Heart left ventricle (tissue), 13 donors: ENCODE measurements around the gene PCGF1.

Source experiments
- POLR2A ChIP-seq, 2 donors: fragments of 450-650 bp; IDR thresholded peaks; one replicate each; pipeline ENCODE4 v1.6.1; 2017; ENCODE audit warnings: antibody characterized with exemption in 2 of 2, mild to moderate bottlenecking in 2 of 2, moderate library complexity in 2 of 2
- TF ChIP-seq, protein P1 (sequence below), 12 donors: fragments of 200-600 bp; sonication (generic) in 4 of 12; IDR thresholded peaks; one replicate each; pipeline versions ENCODE4 v1.5.0 to v1.8.0; 2018 to 2022; ENCODE audit warnings: antibody characterized with exemption in 12 of 12, mild to moderate bottlenecking in 5 of 12
- donor health status: ischemic (EF 13 %, LVEDD 7.1; RV severe dilation, severe dysfunction).
- donor health status: DM: no; HTN: yes; CAD: no.
- donor health status: DM: no; HTN: no; CAD: no.
- donor health status: ischemic (EF 25% LVEDD 6.9; RV normal size, moderate dysfunction).
- donor health status: ischemic (EF 25% LVEDD 5.7; RV mildly dilated, moderate dysfunction).
- donor health status: ischemic (EF 35%, LVEDD 5.7; RV mildly dilated, moderate dysfunction).
- donor health status: nonischemic (EF 11% LVEDD 7.7; RV severe dilation, severe dysfunction).
- donor health status: DM: yes; HTN: yes; CAD: no.
- donor health status: PGD.
- donor health status: ischemic (EF 29% LVEDD 5.4; RV normal size, mild dysfunction).
- donor health status: nonischemic (EF 23%, LVEDD 6.1; RV moderate dilation, normal function).

DNA sequence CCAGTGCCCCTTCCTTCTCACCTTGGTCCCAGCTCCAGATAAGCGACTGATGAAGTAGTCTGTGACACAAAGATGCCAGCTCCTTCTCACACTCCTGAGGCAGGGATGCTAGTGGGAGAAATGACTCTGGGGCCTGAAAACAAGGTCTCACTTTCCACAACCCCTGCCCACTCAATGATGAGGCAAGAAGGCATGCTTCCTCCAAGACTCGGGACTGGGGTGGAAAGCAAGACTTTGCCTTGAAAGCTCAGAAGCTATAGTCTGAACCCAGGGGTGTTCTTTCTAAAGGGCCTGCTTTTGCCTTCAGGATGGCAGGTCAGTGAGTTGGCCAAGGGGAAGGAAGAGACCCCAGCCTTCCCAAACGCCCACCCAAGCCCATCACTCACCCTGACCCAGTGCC lies 26.1 kb downstream of the PCGF1 start:
- TF ChIP-seq POLR2A (IDR thresholded peaks at IDR 0.05): no peak
- TF ChIP-seq, protein P1, sequence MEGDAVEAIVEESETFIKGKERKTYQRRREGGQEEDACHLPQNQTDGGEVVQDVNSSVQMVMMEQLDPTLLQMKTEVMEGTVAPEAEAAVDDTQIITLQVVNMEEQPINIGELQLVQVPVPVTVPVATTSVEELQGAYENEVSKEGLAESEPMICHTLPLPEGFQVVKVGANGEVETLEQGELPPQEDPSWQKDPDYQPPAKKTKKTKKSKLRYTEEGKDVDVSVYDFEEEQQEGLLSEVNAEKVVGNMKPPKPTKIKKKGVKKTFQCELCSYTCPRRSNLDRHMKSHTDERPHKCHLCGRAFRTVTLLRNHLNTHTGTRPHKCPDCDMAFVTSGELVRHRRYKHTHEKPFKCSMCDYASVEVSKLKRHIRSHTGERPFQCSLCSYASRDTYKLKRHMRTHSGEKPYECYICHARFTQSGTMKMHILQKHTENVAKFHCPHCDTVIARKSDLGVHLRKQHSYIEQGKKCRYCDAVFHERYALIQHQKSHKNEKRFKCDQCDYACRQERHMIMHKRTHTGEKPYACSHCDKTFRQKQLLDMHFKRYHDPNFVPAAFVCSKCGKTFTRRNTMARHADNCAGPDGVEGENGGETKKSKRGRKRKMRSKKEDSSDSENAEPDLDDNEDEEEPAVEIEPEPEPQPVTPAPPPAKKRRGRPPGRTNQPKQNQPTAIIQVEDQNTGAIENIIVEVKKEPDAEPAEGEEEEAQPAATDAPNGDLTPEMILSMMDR (IDR thresholded peaks at IDR 0.05): no peak
